Mononuclear cell (primary cell): ENCODE data around the gene MFAP3. TPM values are rescaled to one million over a fixed set of nuclear protein-coding genes. Genes with fewer than 3 reads are reported as not detected.

Experiments
- H3K27me3 ChIP-seq: 2 replicates; pipeline ENCODE4 v1.6.0; 2011; ENCODE audit warnings: low read length, control low read depth; ENCODE audit not compliant: insufficient read depth
- H3K4me1 ChIP-seq: 2 replicates; pipeline ENCODE4 v1.5.1; 2011; ENCODE audit warnings: mild to moderate bottlenecking, low read length, control low read depth; ENCODE audit not compliant: insufficient read depth
- H3K4me3 ChIP-seq: 2 replicates; pipeline ENCODE4 v1.5.1; 2011; ENCODE audit warnings: mild to moderate bottlenecking, low read length, moderate library complexity
- H3K9me3 ChIP-seq: 2 replicates; pipeline ENCODE4 v1.5.1; 2011; ENCODE audit warnings: low read depth, mild to moderate bottlenecking, control low read depth, low read length
- total RNA-seq: library from RNA; depleted of rRNA; stranded (reverse); fragments of >200 nt; gene quantifications from one replicate; pipeline ENCODE4 v1.2.3, GENCODE V29; 2012

MFAP3 gene
- total RNA-seq, 1 donor = 48.2 TPM

GRCh38 chr5:154038261-154038706, 483 bp upstream of the MFAP3 start:
- no peaks in the 10 kb centered on the region for H3K27me3 ChIP-seq
- H3K4me3 ChIP-seq = peak overlapping the region; percentile 81
- peaks cover 35% of the 10 kb centered on the region for H3K4me1 ChIP-seq
- no peaks in the 10 kb centered on the region for H3K9me3 ChIP-seq

GRCh38 chr5:154039458-154039829, 677 bp downstream of the MFAP3 start:
- peaks cover 40% of the 10 kb centered on the region for H3K4me1 ChIP-seq
- peak overlapping the region; percentile 81 for H3K4me3 ChIP-seq
- H3K27me3 ChIP-seq = no peaks in the 10 kb centered on the region
- no peaks in the 10 kb centered on the region for H3K9me3 ChIP-seq

GRCh38 chr5:154042766-154043165, 4.0 kb downstream of the MFAP3 start:
- peaks cover 39% of the 10 kb centered on the region for H3K4me1 ChIP-seq
- no peaks in the 10 kb centered on the region for H3K9me3 ChIP-seq
- H3K27me3 ChIP-seq = no peaks in the 10 kb centered on the region
- no peak overlapping the region for H3K4me3 ChIP-seq

DNA sequence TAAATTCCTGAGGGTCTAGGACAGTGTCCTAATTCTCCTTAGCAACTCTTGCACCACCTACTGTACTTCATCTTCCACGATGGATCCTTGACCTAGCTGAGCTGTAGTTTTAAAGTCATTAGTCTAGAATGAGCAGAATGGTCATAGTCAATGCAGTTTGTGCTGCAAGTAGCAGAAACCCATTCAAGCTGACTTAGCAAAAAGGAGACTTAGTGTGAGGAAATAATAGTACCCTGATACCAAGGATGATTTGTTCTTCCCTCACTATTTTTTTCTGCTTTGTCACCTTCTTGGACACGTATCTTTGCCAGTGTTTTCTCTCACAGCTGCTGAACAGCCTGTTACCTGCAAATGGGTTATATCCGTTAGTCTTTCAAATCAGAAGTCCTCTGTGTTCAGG, 5.3 kb downstream of the MFAP3 start:
- Histone ChIP-seq H3K4me1 (peaks cover 32% of the 10 kb centered on the region), H3K4me3 (no peak overlapping the region), H3K9me3 (no peaks in the 10 kb centered on the region), H3K27me3 (no peaks in the 10 kb centered on the region)

- Histone ChIP-seq H3K27me3 (no peaks in the 10 kb centered on the region), H3K4me1 (peaks cover 27% of the 10 kb centered on the region), H3K9me3 (no peaks in the 10 kb centered on the region), H3K4me3 (no peak overlapping the region)
Measured at GRCh38 chr5:154044581-154044980, 5.8 kb downstream of the MFAP3 start.

GRCh38 chr5:154046486-154046885, 7.7 kb downstream of the MFAP3 start:
- H3K9me3 ChIP-seq = no peaks in the 10 kb centered on the region
- H3K4me3 ChIP-seq = no peak overlapping the region
- peaks cover 21% of the 10 kb centered on the region for H3K4me1 ChIP-seq
- H3K27me3 ChIP-seq = no peaks in the 10 kb centered on the region

DNA sequence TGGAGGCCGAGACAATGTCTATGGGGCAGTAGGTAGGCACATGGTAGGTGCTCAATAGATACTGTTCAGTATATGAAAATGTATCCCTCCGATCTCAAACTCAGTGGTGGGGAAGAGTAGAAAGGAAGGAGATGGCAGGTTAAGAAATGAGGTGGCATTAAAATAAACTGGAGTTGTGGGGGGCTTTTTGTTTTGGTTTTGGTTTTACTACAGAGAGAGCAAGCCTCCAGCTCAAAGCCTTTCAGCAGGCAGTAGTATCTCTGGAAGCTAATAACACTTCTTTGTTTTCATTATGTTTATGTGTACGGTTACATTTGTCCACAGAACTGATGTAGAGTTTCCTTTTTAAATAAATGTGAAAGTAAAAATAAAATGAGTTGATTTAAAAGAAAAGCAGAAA, 8.6 kb downstream of the MFAP3 start:
- Histone ChIP-seq H3K27me3 (no peaks in the 10 kb centered on the region), H3K9me3 (no peaks in the 10 kb centered on the region), H3K4me1 (peaks cover 16% of the 10 kb centered on the region), H3K4me3 (no peak overlapping the region)

GRCh38 chr5:154049636-154050035, 10.9 kb downstream of the MFAP3 start:
- Histone ChIP-seq H3K9me3 (no peaks in the 10 kb centered on the region), H3K27me3 (no peaks in the 10 kb centered on the region), H3K4me3 (no peak overlapping the region), H3K4me1 (no peaks in the 10 kb centered on the region)

DNA sequence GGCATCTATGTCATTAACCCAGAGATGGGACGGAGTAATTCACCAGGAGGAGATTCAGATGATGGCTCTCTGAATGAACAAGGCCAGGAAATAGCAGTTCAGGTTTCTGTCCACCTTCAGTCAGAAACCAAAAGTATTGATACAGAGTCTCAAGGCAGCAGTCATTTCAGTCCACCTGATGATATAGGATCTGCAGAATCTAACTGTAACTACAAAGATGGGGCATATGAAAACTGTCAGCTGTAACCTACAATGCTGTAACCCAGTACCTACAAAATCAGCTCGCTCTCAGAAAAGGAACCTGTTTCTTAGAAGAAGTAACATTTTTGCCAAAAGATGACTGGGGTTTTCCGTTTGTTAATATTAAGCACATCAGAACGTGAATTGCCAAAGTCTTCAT, 14.7 kb downstream of the MFAP3 start:
- H3K4me3 ChIP-seq = no peak overlapping the region
- no peaks in the 10 kb centered on the region for H3K27me3 ChIP-seq
- no peaks in the 10 kb centered on the region for H3K4me1 ChIP-seq
- no peaks in the 10 kb centered on the region for H3K9me3 ChIP-seq

- peaks cover 7% of the 10 kb centered on the region for H3K4me1 ChIP-seq
Measured at GRCh38 chr5:154055201-154055600, 16.4 kb downstream of the MFAP3 start.

GRCh38 chr5:154058055-154059038, 19.6 kb downstream of the MFAP3 start:
- Histone ChIP-seq H3K9me3 (no peaks in the 10 kb centered on the region), H3K4me1 (peaks cover 7% of the 10 kb centered on the region), H3K4me3 (no peak overlapping the region), H3K27me3 (no peaks in the 10 kb centered on the region)

More at GRCh38 chr5:154055201-154055600, 16.4 kb downstream of the MFAP3 start:
- H3K27me3 ChIP-seq = no peaks in the 10 kb centered on the region
- H3K4me3 ChIP-seq = no peak overlapping the region
- H3K9me3 ChIP-seq = no peaks in the 10 kb centered on the region

DNA sequence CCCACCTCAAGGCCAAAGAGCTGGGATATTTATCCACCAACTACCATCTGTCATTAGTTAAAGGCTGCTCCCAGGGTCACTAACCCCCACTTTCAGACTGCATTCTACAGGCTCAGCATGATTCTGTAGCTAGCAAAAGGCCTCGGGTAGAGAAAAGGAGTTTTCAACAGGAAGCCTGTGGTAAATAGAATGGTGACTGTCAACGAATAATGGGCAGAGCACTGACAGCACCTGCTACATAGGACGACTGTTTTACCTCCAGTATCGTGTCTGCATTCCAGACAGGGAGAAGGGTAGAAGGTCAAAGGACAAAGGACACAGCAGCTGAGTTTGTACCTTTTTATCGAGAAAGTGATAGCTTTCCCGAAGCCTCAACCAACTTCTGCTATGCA, 20.3 kb downstream of the MFAP3 start:
- no peaks in the 10 kb centered on the region for H3K9me3 ChIP-seq

GRCh38 chr5:154059583-154059982, 20.8 kb downstream of the MFAP3 start:
- H3K27me3 ChIP-seq = no peaks in the 10 kb centered on the region
- no peak overlapping the region for H3K4me3 ChIP-seq
- H3K4me1 ChIP-seq = peaks cover 7% of the 10 kb centered on the region
- H3K9me3 ChIP-seq = no peaks in the 10 kb centered on the region

More for the DNA sequence above, 20.3 kb downstream of the MFAP3 start:
- Histone ChIP-seq H3K4me3 (no peak overlapping the region), H3K4me1 (peaks cover 7% of the 10 kb centered on the region), H3K27me3 (no peaks in the 10 kb centered on the region)

GRCh38 chr5:154060606-154061005, 21.8 kb downstream of the MFAP3 start:
- peaks cover 7% of the 10 kb centered on the region for H3K4me1 ChIP-seq
- no peaks in the 10 kb centered on the region for H3K9me3 ChIP-seq
- no peak overlapping the region for H3K4me3 ChIP-seq

GRCh38 chr5:154063372-154063771, 24.6 kb downstream of the MFAP3 start:
- Histone ChIP-seq H3K4me1 (peaks cover 7% of the 10 kb centered on the region), H3K9me3 (no peaks in the 10 kb centered on the region), H3K27me3 (no peaks in the 10 kb centered on the region), H3K4me3 (no peak overlapping the region)

More at GRCh38 chr5:154060606-154061005, 21.8 kb downstream of the MFAP3 start:
- no peaks in the 10 kb centered on the region for H3K27me3 ChIP-seq

DNA sequence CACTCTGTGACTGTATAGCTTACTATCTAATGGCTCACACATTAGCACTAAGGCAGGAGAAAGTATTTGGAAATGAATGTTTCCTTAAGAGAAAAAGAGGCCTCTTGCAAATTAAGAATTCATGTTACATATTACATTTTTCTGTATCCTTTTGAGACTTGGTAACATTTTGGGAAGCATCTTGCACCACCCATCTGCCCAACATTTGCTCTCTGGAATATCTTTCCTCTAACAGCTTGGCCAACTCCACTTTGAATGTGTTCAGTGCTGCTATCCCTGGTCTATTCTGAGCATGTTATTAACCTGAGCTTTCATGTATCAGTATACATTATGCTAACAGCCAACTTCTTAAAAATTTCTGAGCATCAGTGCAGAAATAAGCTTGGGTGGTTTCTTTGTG, 27.2 kb downstream of the MFAP3 start:
- H3K4me3 ChIP-seq = no peak overlapping the region

More for the DNA sequence above, 27.2 kb downstream of the MFAP3 start:
- H3K27me3 ChIP-seq = no peaks in the 10 kb centered on the region
- H3K4me1 ChIP-seq = no peaks in the 10 kb centered on the region
- H3K9me3 ChIP-seq = no peaks in the 10 kb centered on the region
